WTC11 (cell line): ENCODE measurements around the gene SH3BP5L. TPM values are rescaled to one million over a fixed set of nuclear protein-coding genes. Genes with fewer than 3 reads are reported as not detected.

Experiments used
- ATAC-seq: fragments of 200-7000 bp; cut with Tn5 transposase; 2 replicates; pipeline ENCODE4 v1.10.0; 2021; ENCODE audit warnings: mild to moderate bottlenecking, moderate library complexity
- CTCF ChIA-PET: fragments of 300-600 bp; sonication (Branson Sonifier 250); formaldehyde crosslinking; loops from one replicate; lab custom pipeline; 2021; ENCODE audit warnings: antibody characterized with exemption; lab: Charles Lee
- POLR2A ChIA-PET: fragments of 350-600 bp; sonication (Branson Sonifier 250); formaldehyde crosslinking; loops from one replicate; lab custom pipeline; 2021; ENCODE audit warnings: antibody characterized with exemption; lab: Charles Lee
- DNase-seq: peaks from one replicate; pipeline ENCODE4 v3.0.0; 2021; ENCODE audit warnings: low spot score
- H3K27ac Mint-ChIP-seq: 2 replicates; pipeline ENCODE4 v1.8.0; 2021; ENCODE audit warnings: mixed read lengths
- H3K27me3 Mint-ChIP-seq: 2 replicates; pipeline ENCODE4 v1.8.0; 2021; ENCODE audit warnings: low read depth, mild to moderate bottlenecking, moderate library complexity, mixed read lengths
- H3K36me3 Mint-ChIP-seq: 2 replicates; pipeline ENCODE4 v1.8.0; 2021; ENCODE audit warnings: mixed read lengths
- H3K4me1 Mint-ChIP-seq: 2 replicates; pipeline ENCODE4 v1.8.0; 2022; ENCODE audit warnings: mixed read lengths
- H3K4me3 Mint-ChIP-seq: 2 replicates; pipeline ENCODE4 v1.8.0; 2021; ENCODE audit warnings: mild to moderate bottlenecking, moderate library complexity, mixed read lengths
- H3K9me3 Mint-ChIP-seq: 2 replicates; pipeline ENCODE4 v1.8.0; 2021; ENCODE audit warnings: mixed read lengths
- ATF6 ChIP-seq: sonication (generic); formaldehyde crosslinking; IDR thresholded peaks from 2 replicates; pipeline ENCODE4 v1.8.1; 2023; ENCODE audit warnings: mild to moderate bottlenecking, missing genetic modification reagents
- CBFB ChIP-seq: sonication (generic); formaldehyde crosslinking; IDR thresholded peaks from 2 replicates; pipeline ENCODE4 v1.8.1; 2022; ENCODE audit warnings: mild to moderate bottlenecking, low read depth, missing genetic modification reagents
- E2F5 ChIP-seq: sonication (generic); formaldehyde crosslinking; IDR thresholded peaks from 2 replicates; pipeline ENCODE4 v1.8.1; 2022; ENCODE audit warnings: mild to moderate bottlenecking, moderate library complexity, missing genetic modification reagents
- GTF2I ChIP-seq: fragments of 250-450 bp; sonication (Bioruptor Pico); conservative IDR thresholded peaks from 2 replicates; pipeline ENCODE4 v1.4.0; 2021; ENCODE audit warnings: mild to moderate bottlenecking
- NFATC4 ChIP-seq: fragments of 250-450 bp; sonication (Bioruptor Pico); IDR thresholded peaks from 2 replicates; pipeline ENCODE4 v1.9.0; 2021; ENCODE audit warnings: mild to moderate bottlenecking
- NR2C2 ChIP-seq: sonication (generic); formaldehyde crosslinking; IDR thresholded peaks from 2 replicates; pipeline ENCODE4 v1.8.0; 2022; ENCODE audit warnings: mild to moderate bottlenecking, missing genetic modification reagents
- OVOL2 ChIP-seq: fragments of 250-450 bp; sonication (Bioruptor Pico); IDR thresholded peaks from 2 replicates; pipeline ENCODE4 v1.9.0; 2021; ENCODE audit warnings: mild to moderate bottlenecking, borderline replicate concordance
- RELA ChIP-seq: sonication (generic); formaldehyde crosslinking; IDR thresholded peaks from 2 replicates; pipeline ENCODE4 v1.8.1; 2022; ENCODE audit warnings: missing genetic modification reagents, mild to moderate bottlenecking, borderline replicate concordance
- SOX15 ChIP-seq: fragments of 250-450 bp; sonication (Bioruptor Pico); IDR thresholded peaks from 2 replicates; pipeline ENCODE4 v1.9.0; 2021; ENCODE audit warnings: mild to moderate bottlenecking
- STAT6 ChIP-seq: sonication (generic); formaldehyde crosslinking; conservative IDR thresholded peaks from 2 replicates; pipeline ENCODE4 v1.8.1; 2023; ENCODE audit warnings: mild to moderate bottlenecking, low read depth, missing genetic modification reagents, moderate library complexity
- TCF7 ChIP-seq: sonication (generic); formaldehyde crosslinking; IDR thresholded peaks from 2 replicates; pipeline ENCODE4 v1.8.0; 2022; ENCODE audit warnings: mild to moderate bottlenecking, low read depth, missing genetic modification reagents, moderate library complexity
- ZMAT4 ChIP-seq: fragments of 250-450 bp; sonication (Bioruptor Pico); IDR thresholded peaks from 2 replicates; pipeline ENCODE4 v1.9.0; 2021; ENCODE audit warnings: mild to moderate bottlenecking
- ZNF232 ChIP-seq: sonication (generic); formaldehyde crosslinking; IDR thresholded peaks from 2 replicates; pipeline ENCODE4 v1.8.0; 2022; ENCODE audit warnings: mild to moderate bottlenecking, missing genetic modification reagents
- ZNF317 ChIP-seq: sonication (generic); formaldehyde crosslinking; IDR thresholded peaks from 2 replicates; pipeline ENCODE4 v1.8.1; 2023; ENCODE audit warnings: low read depth, mild to moderate bottlenecking, moderate library complexity, missing genetic modification reagents, borderline replicate concordance
- ZNF512 ChIP-seq: sonication (generic); formaldehyde crosslinking; IDR thresholded peaks from 2 replicates; pipeline ENCODE4 v1.8.1; 2022; ENCODE audit warnings: missing genetic modification reagents, borderline replicate concordance
- total RNA-seq: library from RNA; stranded (reverse); gene quantifications from 3 replicates; pipeline ENCODE4 v1.2.3, GENCODE V29; 2021
- TF ChIP-seq, protein P1 (sequence below): sonication (generic); formaldehyde crosslinking; IDR thresholded peaks from 2 replicates; pipeline ENCODE4 v1.8.1; 2023; ENCODE audit warnings: mild to moderate bottlenecking, missing genetic modification reagents, moderate library complexity

Gene SH3BP5L
- total RNA-seq, 1 experiment from 2014 or later: 32.9 TPM

DNA sequence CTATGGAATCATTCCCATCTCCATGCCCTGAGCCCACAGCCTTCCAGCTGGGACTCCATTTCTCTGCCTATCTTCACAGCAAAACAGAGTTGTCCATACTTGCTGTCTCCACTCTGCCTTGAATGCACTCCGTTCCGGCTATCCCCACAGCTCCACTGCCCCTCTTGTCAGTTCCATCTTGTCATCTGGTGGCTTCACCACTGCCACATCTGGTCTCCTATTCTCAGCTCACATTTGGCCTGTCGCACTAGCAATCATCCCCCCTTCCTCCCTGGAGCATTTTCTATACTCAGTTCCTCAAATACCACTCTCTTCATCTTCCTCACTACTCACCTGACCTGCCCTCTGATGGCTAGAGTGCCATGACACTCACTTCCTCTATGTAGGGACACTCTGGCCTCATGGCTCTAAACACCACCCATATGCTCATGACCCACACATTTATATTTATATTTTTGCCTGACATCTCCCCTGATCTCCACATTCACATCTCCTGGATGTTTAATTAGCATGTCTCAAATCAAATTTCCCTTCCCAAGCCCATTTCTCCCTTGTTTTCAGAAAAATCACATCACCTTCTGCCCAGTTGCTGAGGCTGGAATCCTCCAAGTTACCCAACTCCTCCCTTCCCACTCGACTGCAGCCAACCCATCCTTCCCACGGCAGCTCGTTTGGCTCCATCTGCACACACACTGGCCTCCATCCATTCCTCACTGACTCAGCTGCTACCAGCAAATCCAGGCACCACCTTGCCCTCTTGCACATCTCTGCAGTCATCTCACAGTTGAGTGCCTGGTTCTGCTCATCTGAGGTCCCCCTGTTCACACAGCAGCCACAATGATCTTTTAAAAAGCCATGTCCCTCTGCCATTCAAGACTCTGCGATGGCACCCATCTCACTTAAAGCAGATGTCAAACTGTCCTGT is 27.0 kb upstream of the SH3BP5L start (continued):
- TF ChIP-seq STAT6 (CRISPR knock-in tag) (no peak), NFATC4 (no peak), ATF6 (CRISPR knock-in tag) (no peak), E2F5 (CRISPR knock-in tag) (no peak)

DNA sequence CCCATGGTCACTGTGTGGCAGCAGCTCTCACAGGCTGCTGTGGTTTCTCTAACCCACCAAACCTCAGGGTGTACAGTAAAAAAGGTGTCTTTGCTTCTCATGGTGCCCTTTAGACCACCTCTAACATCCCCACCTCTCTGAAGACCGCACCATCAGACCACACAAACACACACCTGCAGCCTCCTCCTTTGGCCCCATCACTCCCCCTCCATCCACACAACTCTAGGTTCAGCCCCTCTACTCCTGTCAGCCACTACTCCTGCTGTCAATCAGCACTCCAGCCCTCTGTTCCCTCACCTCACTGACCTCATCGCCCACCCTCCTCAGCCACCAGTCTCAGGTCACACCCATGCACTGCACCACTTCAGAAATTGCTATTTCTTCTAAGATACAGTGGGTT is 25.7 kb upstream of the SH3BP5L start:
- POLR2A ChIA-PET: no interaction called here
- Mint-ChIP-seq H3K4me1 (no peaks in the 10 kb centered on the region), H3K27ac (no peak overlapping the region), H3K27me3 (no peaks in the 10 kb centered on the region), H3K36me3 (peaks cover 18% of the 10 kb centered on the region), H3K9me3 (no peaks in the 10 kb centered on the region), H3K4me3 (no peak overlapping the region)
- no peak for ATAC-seq
- CTCF ChIA-PET: interaction anchor here (2.7 kb wide), 1 partner anchor 10 kb away, joined by 13 read pairs; no protein-coding TSS in a partner anchor
- TF ChIP-seq ZMAT4 (CRISPR knock-in tag) (no peak), ZNF512 (CRISPR knock-in tag) (no peak), NR2C2 (CRISPR knock-in tag) (no peak), TCF7 (CRISPR knock-in tag) (no peak), GTF2I (CRISPR knock-in tag) (no peak), ZNF232 (no peak), SOX15 (CRISPR knock-in tag) (no peak), ZNF317 (CRISPR knock-in tag) (no peak), OVOL2 (no peak), RELA (no peak), CBFB (CRISPR knock-in tag) (no peak)
- TF ChIP-seq, protein P1, sequence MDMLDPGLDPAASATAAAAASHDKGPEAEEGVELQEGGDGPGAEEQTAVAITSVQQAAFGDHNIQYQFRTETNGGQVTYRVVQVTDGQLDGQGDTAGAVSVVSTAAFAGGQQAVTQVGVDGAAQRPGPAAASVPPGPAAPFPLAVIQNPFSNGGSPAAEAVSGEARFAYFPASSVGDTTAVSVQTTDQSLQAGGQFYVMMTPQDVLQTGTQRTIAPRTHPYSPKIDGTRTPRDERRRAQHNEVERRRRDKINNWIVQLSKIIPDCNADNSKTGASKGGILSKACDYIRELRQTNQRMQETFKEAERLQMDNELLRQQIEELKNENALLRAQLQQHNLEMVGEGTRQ (CRISPR knock-in tag): no peak
- DNase-seq: no peak
